Gastrocnemius medialis (tissue), 4 donors: Measurements from ENCODE around the gene PHF21B. TPM values are rescaled to one million over a fixed set of nuclear protein-coding genes. Genes with fewer than 3 reads are reported as not detected.

Experiments used
- ATAC-seq, 2 donors: fragments of 150-250 bp; one replicate each; pipeline ENCODE4 v1.9.1; 2016
- DNase-seq, 2 donors: peaks; one replicate each; pipeline ENCODE4 v3.0.0-alpha.2; 2019
- H3K27ac ChIP-seq, 4 donors: fragments of 200-600 bp; sonication (generic); 1 replicate in 1 of 4; 2 replicates in 3 of 4; pipeline ENCODE4 v1.5.1; 2016 to 2018; ENCODE audit warnings: mild to moderate bottlenecking in 2 of 4, moderate library complexity in 1 of 4
- H3K27me3 ChIP-seq, 3 donors: fragments of 200-600 bp; sonication (generic) in 2 of 3; 1 replicate in 1 of 3; 2 replicates in 2 of 3; pipeline versions ENCODE4 v1.5.1 to v1.6.0; 2016 to 2019; ENCODE audit warnings: mild to moderate bottlenecking in 1 of 3, moderate library complexity in 1 of 3
- H3K36me3 ChIP-seq, 2 donors: fragments of 200-600 bp; sonication (generic) in 1 of 2; one replicate each; pipeline ENCODE4 v1.5.1; 2017 to 2018
- H3K4me1 ChIP-seq, 2 donors: fragments of 200-600 bp; sonication (generic) in 1 of 2; one replicate each; pipeline ENCODE4 v1.5.1; 2016 to 2017; ENCODE audit warnings: mild to moderate bottlenecking in 2 of 2
- H3K4me3 ChIP-seq, 4 donors: fragments of 200-600 bp; sonication (generic) in 3 of 4; 1 replicate in 1 of 4; 2 replicates in 3 of 4; pipeline ENCODE4 v1.5.1; 2016 to 2019; ENCODE audit warnings: mild to moderate bottlenecking in 2 of 4
- H3K9me3 ChIP-seq, 3 donors: fragments of 200-600 bp; sonication (generic) in 2 of 3; 1 replicate in 1 of 3; 2 replicates in 2 of 3; pipeline ENCODE4 v1.5.1; 2016 to 2019
- POLR2A ChIP-seq, 2 donors: fragments of 450-650 bp; IDR thresholded peaks; one replicate each; pipeline ENCODE4 v1.6.1; 2017; ENCODE audit warnings: antibody characterized with exemption in 2 of 2, mild to moderate bottlenecking in 2 of 2, moderate library complexity in 2 of 2
- in situ Hi-C, 4 donors: fragments of 200-750 bp; cut with MboI; loops; one replicate each; pipeline versions ENCODE4 v1.15.0 to v1.8.0; 2017; ENCODE audit warnings: low sequenced_read_pairs in 4 of 4
- intact Hi-C: fragments of 100-400 bp; cut with DNase I; formaldehyde crosslinking; loops from one replicate; pipeline ENCODE4 v1.15.1; 2023; ENCODE audit warnings: low total_unique reads
- total RNA-seq, 4 donors: library from RNA; depleted of rRNA; stranded (reverse); fragments of >200 nt; gene quantifications; one replicate each; pipeline versions ENCODE4 v1.1.0 to v1.2.3, GENCODE V29; 2016
- TF ChIP-seq, protein P1 (sequence below), 5 experiments: fragments of 450-650 bp in 3 of 5; fragments of 200-600 bp in 2 of 5; sonication (generic) in 2 of 5; IDR thresholded peaks in 4 of 5; conservative IDR thresholded peaks in 1 of 5; 1 replicate in 4 of 5; 2 replicates in 1 of 5; pipeline ENCODE4 v1.5.1; 2016 to 2019; ENCODE audit warnings: antibody characterized with exemption in 5 of 5, mild to moderate bottlenecking in 3 of 5, moderate library complexity in 3 of 5

Gene PHF21B
- total RNA-seq, 4 donors from 2014 or later: 0.07 TPM; not detected in 3

DNA sequence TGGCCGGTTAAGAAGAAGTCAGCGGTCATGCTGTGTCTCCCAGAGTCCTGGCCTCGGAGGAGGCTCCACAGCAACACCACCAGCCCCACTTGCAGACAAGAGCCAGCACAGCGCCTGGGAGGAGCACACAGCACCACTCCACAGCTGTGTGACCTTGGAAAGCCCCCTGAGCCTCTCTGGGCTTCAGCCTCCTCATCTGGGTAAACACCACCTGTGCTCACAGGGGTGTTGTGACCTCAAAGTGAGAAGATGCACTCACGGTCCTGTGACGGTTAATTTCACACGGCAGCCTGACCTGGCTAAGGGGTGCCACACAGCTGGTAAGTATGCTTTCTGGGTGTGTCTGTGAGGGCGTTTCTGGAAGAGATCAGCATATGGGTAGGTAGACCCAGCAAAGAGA, 54.7 kb downstream of the PHF21B start:
- Histone ChIP-seq H3K27ac (no peak overlapping the region), H3K36me3 (no peaks in the 10 kb centered on the region)
- in situ Hi-C loops: no loop called here

DNA sequence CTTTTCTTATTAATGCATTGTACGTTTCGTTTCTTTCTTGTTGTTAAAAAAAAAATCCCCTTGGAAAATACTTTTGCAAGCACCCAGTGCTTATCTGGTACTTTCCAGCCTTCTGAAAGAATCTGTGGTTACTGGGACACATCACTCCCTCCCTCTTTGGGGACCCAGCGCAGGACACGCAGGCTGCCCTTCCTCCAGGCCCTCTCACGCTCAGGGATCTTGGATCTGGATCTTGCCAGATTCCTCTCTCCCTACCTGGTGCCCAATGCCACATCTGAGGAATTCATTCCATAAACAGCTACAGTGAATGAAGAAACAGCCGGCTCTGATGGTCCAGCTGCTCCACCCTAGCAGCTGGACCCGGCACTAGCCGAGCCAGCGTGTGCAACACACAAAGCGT, 55.7 kb downstream of the PHF21B start:
- intact Hi-C loops: no loop called here

More for the DNA sequence above, 54.7 kb downstream of the PHF21B start:
- Histone ChIP-seq H3K27me3 (peaks cover 0 to 8% (median 0%) of the 10 kb centered on the region in 3 donors), H3K4me1 (no peaks in the 10 kb centered on the region), H3K4me3 (no peak overlapping the region), H3K9me3 (no peaks in the 10 kb centered on the region)
- DNase-seq (no peak), ATAC-seq (no peak)
- intact Hi-C loops: no loop called here
- TF ChIP-seq, protein P1, sequence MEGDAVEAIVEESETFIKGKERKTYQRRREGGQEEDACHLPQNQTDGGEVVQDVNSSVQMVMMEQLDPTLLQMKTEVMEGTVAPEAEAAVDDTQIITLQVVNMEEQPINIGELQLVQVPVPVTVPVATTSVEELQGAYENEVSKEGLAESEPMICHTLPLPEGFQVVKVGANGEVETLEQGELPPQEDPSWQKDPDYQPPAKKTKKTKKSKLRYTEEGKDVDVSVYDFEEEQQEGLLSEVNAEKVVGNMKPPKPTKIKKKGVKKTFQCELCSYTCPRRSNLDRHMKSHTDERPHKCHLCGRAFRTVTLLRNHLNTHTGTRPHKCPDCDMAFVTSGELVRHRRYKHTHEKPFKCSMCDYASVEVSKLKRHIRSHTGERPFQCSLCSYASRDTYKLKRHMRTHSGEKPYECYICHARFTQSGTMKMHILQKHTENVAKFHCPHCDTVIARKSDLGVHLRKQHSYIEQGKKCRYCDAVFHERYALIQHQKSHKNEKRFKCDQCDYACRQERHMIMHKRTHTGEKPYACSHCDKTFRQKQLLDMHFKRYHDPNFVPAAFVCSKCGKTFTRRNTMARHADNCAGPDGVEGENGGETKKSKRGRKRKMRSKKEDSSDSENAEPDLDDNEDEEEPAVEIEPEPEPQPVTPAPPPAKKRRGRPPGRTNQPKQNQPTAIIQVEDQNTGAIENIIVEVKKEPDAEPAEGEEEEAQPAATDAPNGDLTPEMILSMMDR (IDR thresholded peaks at IDR 0.05 in 4 of 5, conservative IDR thresholded peaks at IDR 0.05 in 1 of 5): no peak
- TF ChIP-seq POLR2A (IDR thresholded peaks at IDR 0.05): no peak

DNA sequence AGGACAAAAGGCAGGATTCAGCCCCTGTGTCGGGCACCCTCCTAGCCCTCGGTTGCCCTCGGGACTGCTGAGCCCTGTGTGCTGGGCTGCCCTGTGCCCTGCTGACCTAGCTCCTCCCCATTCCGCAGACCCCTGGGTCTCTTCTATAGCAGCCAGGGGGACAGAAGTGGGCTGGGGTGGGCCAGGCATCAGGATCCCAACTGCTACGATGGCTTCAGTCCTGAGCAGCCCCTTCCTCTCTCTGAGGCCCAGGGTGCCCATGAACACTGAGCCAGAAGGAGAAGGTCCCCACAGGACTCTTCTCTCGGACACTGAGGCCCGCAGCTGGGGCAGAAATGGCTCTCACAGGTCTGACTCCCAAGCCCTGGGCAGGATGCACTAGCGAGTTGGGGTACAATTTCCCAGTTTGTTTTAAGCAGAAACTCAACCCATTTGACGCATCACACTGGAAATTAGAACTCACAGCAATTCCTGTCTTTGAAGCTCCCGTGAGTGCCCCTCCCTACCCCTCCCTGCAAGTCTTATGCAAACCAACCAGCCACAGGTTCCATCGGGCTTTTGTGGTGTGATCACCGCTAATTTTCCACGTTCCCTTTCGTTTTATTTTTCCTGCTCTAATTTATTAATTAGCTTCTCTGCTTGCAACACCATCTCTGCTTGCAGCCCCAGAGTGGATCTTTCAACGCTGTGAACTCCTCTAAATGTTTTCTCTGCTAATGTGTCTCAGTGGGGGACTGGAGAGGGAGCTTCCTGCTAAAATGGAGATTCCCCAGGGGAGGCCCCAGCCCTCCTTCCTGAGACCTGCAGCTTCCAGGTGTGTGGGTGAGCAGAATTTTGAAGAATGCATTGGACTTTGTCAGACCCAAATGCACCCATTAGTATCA, 56.7 kb downstream of the PHF21B start:
- H3K9me3 ChIP-seq: no peaks in the 10 kb centered on the region
- no peaks in the 10 kb centered on the region for H3K36me3 ChIP-seq
- H3K4me1 ChIP-seq: no peaks in the 10 kb centered on the region
- in situ Hi-C loops: no loop called here
- H3K4me3 ChIP-seq: no peak overlapping the region
- H3K27ac ChIP-seq: no peak overlapping the region
- intact Hi-C loops: no loop called here
- ATAC-seq: no peak
- TF ChIP-seq, protein P1 (IDR thresholded peaks at IDR 0.05 in 4 of 5, conservative IDR thresholded peaks at IDR 0.05 in 1 of 5): no peak
- no peak for TF ChIP-seq POLR2A (IDR thresholded peaks at IDR 0.05)
- H3K27me3 ChIP-seq: peaks cover 0 to 8% (median 0%) of the 10 kb centered on the region in 3 donors
- no peak for DNase-seq

More for the DNA sequence above, 55.7 kb downstream of the PHF21B start:
- DNase-seq: no peak
- Histone ChIP-seq H3K4me3 (no peak overlapping the region), H3K27me3 (peaks cover 0 to 8% (median 0%) of the 10 kb centered on the region in 3 donors), H3K27ac (no peak overlapping the region), H3K4me1 (no peaks in the 10 kb centered on the region), H3K9me3 (no peaks in the 10 kb centered on the region), H3K36me3 (no peaks in the 10 kb centered on the region)
- no peak for ATAC-seq
- in situ Hi-C loops: no loop called here
- no peak for TF ChIP-seq POLR2A (IDR thresholded peaks at IDR 0.05)
- TF ChIP-seq, protein P1 (IDR thresholded peaks at IDR 0.05 in 4 of 5, conservative IDR thresholded peaks at IDR 0.05 in 1 of 5): no peak

DNA sequence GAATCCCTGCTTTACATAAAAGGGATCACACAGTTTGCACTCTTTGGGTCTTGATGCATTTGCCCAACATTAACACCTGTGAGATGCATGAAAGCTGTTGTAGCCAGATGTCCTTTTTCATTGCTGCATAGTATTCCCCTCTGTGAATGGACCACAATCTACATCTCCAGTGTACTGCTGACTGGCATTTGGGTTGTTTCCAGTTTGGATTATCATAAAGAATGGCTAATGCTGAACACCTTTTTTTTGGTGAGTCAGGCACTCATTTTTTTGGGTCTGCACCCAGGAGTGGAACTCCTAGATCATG, 58.3 kb downstream of the PHF21B start:
- Histone ChIP-seq H3K4me1 (no peaks in the 10 kb centered on the region), H3K27me3 (peaks cover 0 to 8% (median 0%) of the 10 kb centered on the region in 3 donors), H3K36me3 (no peaks in the 10 kb centered on the region), H3K9me3 (no peaks in the 10 kb centered on the region), H3K4me3 (no peak overlapping the region), H3K27ac (no peak overlapping the region)
- in situ Hi-C loops (no loop called here), intact Hi-C loops (no loop called here)
- TF ChIP-seq POLR2A (IDR thresholded peaks at IDR 0.05): no peak
- TF ChIP-seq, protein P1 (IDR thresholded peaks at IDR 0.05 in 4 of 5, conservative IDR thresholded peaks at IDR 0.05 in 1 of 5): no peak
- ATAC-seq: no peak
- no peak for DNase-seq
